HCT116 (cell line): ENCODE data around the gene OPCML. TPM values are rescaled to one million over a fixed set of nuclear protein-coding genes. Genes with fewer than 3 reads are reported as not detected.

ENCODE experiments used
- ATAC-seq: fragments of 200-7000 bp; cut with Tn5 transposase; 2 replicates; pipeline ENCODE4 v1.9.1; 2020; ENCODE audit warnings: mild to moderate bottlenecking, moderate library complexity
- BruUV-seq: library from RNA; stranded (reverse); fragments of 400-500 nt; replicated peaks from 2 replicates; lab custom pipeline; 2021; lab: Mats Ljungman, UMichigan
- CTCF ChIA-PET: fragments of 300-600 bp; sonication (Branson Sonifier 250); formaldehyde crosslinking; loops from one replicate; lab custom pipeline; 2021; ENCODE audit warnings: antibody characterized with exemption; lab: Charles Lee
- POLR2A ChIA-PET: fragments of 300-600, 350-600 bp; sonication (Branson Sonifier 250); formaldehyde crosslinking; loops from one replicate; lab custom pipeline; 2021; ENCODE audit warnings: antibody characterized with exemption; lab: Charles Lee
- RAD21 ChIA-PET, 2 experiments: fragments of 300-600 bp; sonication (Branson Sonifier 250); formaldehyde crosslinking; loops; one replicate each; lab custom pipeline; 2023; ENCODE audit warnings: low total read pairs in 2 of 2; ENCODE audit not compliant: uncharacterized antibody in 2 of 2, unreplicated experiment in 2 of 2, low non-redundant PET in 1 of 2; lab: Charles Lee
- DNase-seq: peaks from one replicate; pipeline ENCODE4 v3.0.0-alpha.2; 2010; ENCODE audit warnings: low read depth, low spot score
- H2AFZ ChIP-seq: fragments of 200-600 bp; shearing (Covaris generic), sonication (generic); 2 replicates; pipeline ENCODE4 v1.6.1; 2017; ENCODE audit warnings: low read depth, mixed run types, mixed read lengths, antibody characterized with exemption, low read length; ENCODE audit not compliant: poor library complexity, severe bottlenecking
- H3K27ac ChIP-seq: 2 replicates; pipeline ENCODE4 v1.5.1; 2012; ENCODE audit warnings: low read depth, low read length
- H3K27me3 ChIP-seq: fragments of 200-600 bp; sonication (generic); 2 replicates; pipeline ENCODE4 v1.6.1; 2016; ENCODE audit warnings: mixed run types, low read length, mixed read lengths; ENCODE audit not compliant: insufficient read depth
- H3K36me3 ChIP-seq, 2 experiments: fragments of 200-500 bp in 1 of 2; fragments of 200-600 bp in 1 of 2; sonication (Bioruptor generic) in 1 of 2; sonication (generic) in 1 of 2; 2 replicates each; pipeline versions ENCODE4 v1.5.1 to v1.6.1; 2014 to 2016; ENCODE audit warnings: low read length in 2 of 2, inconsistent platforms in 1 of 2, mixed read lengths in 1 of 2, mixed run types in 1 of 2; ENCODE audit not compliant: insufficient read depth in 2 of 2, control insufficient read depth in 1 of 2
- H3K4me1 ChIP-seq, 2 experiments: fragments of 200-600 bp in 1 of 2; sonication (generic) in 1 of 2; 2 replicates each; pipeline versions ENCODE4 v1.5.1 to v1.6.1; 2012 to 2017; ENCODE audit warnings: low read length in 2 of 2, inconsistent platforms in 1 of 2, mild to moderate bottlenecking in 1 of 2, mixed read lengths in 1 of 2, mixed run types in 1 of 2, moderate library complexity in 1 of 2; ENCODE audit not compliant: insufficient read depth in 2 of 2, control insufficient read depth in 1 of 2
- H3K4me2 ChIP-seq: fragments of 200-600 bp; sonication (generic); 2 replicates; pipeline ENCODE4 v1.6.1; 2017; ENCODE audit warnings: mixed run types, low read length, mixed read lengths
- H3K4me3 ChIP-seq, 2 experiments: fragments of 200-600 bp in 1 of 2; sonication (generic) in 1 of 2; replicated peaks in 1 of 2; 2 replicates each; pipeline ENCODE4 v1.5.1; 2011 to 2016; ENCODE audit warnings: low read length in 2 of 2, control low read depth in 1 of 2, low read depth in 1 of 2, mild to moderate bottlenecking in 1 of 2, mixed read lengths in 1 of 2, mixed run types in 1 of 2
- H3K79me2 ChIP-seq: fragments of 200-600 bp; sonication (generic); 2 replicates; pipeline ENCODE4 v1.6.1; 2017; ENCODE audit warnings: mild to moderate bottlenecking, mixed run types, low read length, moderate library complexity, mixed read lengths; ENCODE audit not compliant: insufficient read depth
- H3K9ac ChIP-seq: fragments of 200-600 bp; sonication (generic); 2 replicates; pipeline ENCODE4 v1.6.1; 2016; ENCODE audit warnings: low read length, mixed read lengths
- H3K9me2 ChIP-seq: fragments of 200-600 bp; sonication (generic), shearing (Covaris generic); 2 replicates; pipeline ENCODE4 v1.6.1; 2017; ENCODE audit warnings: mixed run types, mild to moderate bottlenecking, moderate library complexity; ENCODE audit not compliant: insufficient read depth
- H3K9me3 ChIP-seq, 2 experiments: fragments of 200-500 bp in 1 of 2; fragments of 200-600 bp in 1 of 2; sonication (Bioruptor generic) in 1 of 2; sonication (generic) in 1 of 2; 2 replicates each; pipeline ENCODE4 v1.6.1; 2014 to 2017; ENCODE audit warnings: low read length in 2 of 2, mixed read lengths in 2 of 2, inconsistent platforms in 1 of 2, low read depth in 1 of 2, mild to moderate bottlenecking in 1 of 2, mixed run types in 1 of 2, moderate library complexity in 1 of 2; ENCODE audit not compliant: control insufficient read depth in 1 of 2, insufficient read depth in 1 of 2
- H4K20me1 ChIP-seq: fragments of 200-600 bp; sonication (generic), shearing (Covaris generic); 2 replicates; pipeline ENCODE4 v1.6.1; 2017; ENCODE audit warnings: mixed run types, mild to moderate bottlenecking, moderate library complexity; ENCODE audit not compliant: insufficient read depth
- CEBPB ChIP-seq: IDR thresholded peaks from 2 replicates; pipeline ENCODE4 v1.6.1; 2012; ENCODE audit warnings: low read depth
- ELF1 ChIP-seq: IDR thresholded peaks from 2 replicates; pipeline ENCODE4 v1.6.1; 2012; ENCODE audit warnings: low read depth, borderline replicate concordance
- EZH2phosphoT487 ChIP-seq: fragments of 200-600 bp; IDR thresholded peaks from 2 replicates; pipeline ENCODE4 v1.6.1; 2018; ENCODE audit warnings: antibody characterized with exemption, borderline replicate concordance
- JUND ChIP-seq: IDR thresholded peaks from 2 replicates; pipeline ENCODE4 v1.6.1; 2012
- POLR2A ChIP-seq: IDR thresholded peaks from 2 replicates; pipeline ENCODE4 v1.7.0; 2011; ENCODE audit warnings: borderline replicate concordance; ENCODE audit not compliant: insufficient read depth, insufficient read length; ENCODE audit errors: extremely low read depth
- POLR2AphosphoS5 ChIP-seq: IDR thresholded peaks from 2 replicates; pipeline ENCODE4 v1.6.1; 2011; ENCODE audit warnings: mild to moderate bottlenecking, low read depth, low read length, moderate library complexity
- SIN3A ChIP-seq: IDR thresholded peaks from 2 replicates; pipeline ENCODE4 v1.6.1; 2012; ENCODE audit warnings: low read depth
- SP1 ChIP-seq: IDR thresholded peaks from 2 replicates; pipeline ENCODE4 v1.6.1; 2012; ENCODE audit warnings: low read depth
- SRF ChIP-seq: IDR thresholded peaks from 2 replicates; pipeline ENCODE4 v1.6.1; 2012; ENCODE audit warnings: low read depth
- TCF7L2 ChIP-seq: IDR thresholded peaks from 2 replicates; pipeline ENCODE4 v1.7.0; 2011; ENCODE audit warnings: borderline replicate concordance, inconsistent platforms; ENCODE audit not compliant: insufficient read depth, insufficient read length; ENCODE audit errors: extremely low read depth
- intact Hi-C: fragments of 100-400 bp; cut with micrococcal nuclease; formaldehyde crosslinking; loops from 2 replicates; pipeline ENCODE4 v1.10.0; 2022
- total RNA-seq: library from RNA; stranded (reverse); gene quantifications from one replicate; pipeline ENCODE4 v1.2.1, GENCODE V29; 2021; ENCODE audit not compliant: unreplicated experiment
- TF ChIP-seq, protein P1 (sequence below): IDR thresholded peaks from 2 replicates; pipeline ENCODE4 v1.6.1; 2011; ENCODE audit warnings: mild to moderate bottlenecking, low read length, moderate library complexity; ENCODE audit not compliant: insufficient replicate concordance; ENCODE audit errors: extremely low read depth
- TF ChIP-seq, protein P2 (sequence below): IDR thresholded peaks from 2 replicates; pipeline ENCODE4 v1.6.1; 2012; ENCODE audit warnings: low read depth

OPCML gene
- total RNA-seq, 1 experiment from 2014 or later = not detected

DNA sequence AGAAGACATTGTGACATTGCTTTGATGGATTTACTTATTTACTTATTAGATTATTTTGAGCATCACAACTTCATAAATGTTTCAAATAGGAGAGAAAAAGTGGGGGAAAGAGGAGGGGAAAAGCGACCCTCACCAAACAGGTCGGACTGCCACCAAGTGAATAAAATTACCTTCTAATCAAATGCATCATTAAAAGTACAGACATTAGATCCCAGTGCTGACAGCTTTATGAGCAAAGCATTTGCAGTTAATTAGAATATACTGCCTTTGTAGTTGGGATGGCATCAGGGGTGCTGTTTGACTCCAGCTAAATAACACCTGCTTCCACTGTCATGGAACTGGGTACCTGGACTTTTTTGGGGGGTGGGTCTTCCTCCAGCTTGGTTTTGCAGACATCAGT, 299.6 kb downstream of the OPCML start:
- no peak overlapping the region for H3K4me2 ChIP-seq
- no peaks in the 10 kb centered on the region for H3K9me2 ChIP-seq
- peaks cover 3 to 27% of the 10 kb centered on the region in 2 experiments; a peak in 2 of 4 replicates for H3K9me3 ChIP-seq
- RAD21 ChIA-PET = no interaction called here
- no peak overlapping the region for H3K9ac ChIP-seq
- no peak overlapping the region for H3K4me3 ChIP-seq
- BruUV-seq = no TSS peak
- TF ChIP-seq, protein P1, sequence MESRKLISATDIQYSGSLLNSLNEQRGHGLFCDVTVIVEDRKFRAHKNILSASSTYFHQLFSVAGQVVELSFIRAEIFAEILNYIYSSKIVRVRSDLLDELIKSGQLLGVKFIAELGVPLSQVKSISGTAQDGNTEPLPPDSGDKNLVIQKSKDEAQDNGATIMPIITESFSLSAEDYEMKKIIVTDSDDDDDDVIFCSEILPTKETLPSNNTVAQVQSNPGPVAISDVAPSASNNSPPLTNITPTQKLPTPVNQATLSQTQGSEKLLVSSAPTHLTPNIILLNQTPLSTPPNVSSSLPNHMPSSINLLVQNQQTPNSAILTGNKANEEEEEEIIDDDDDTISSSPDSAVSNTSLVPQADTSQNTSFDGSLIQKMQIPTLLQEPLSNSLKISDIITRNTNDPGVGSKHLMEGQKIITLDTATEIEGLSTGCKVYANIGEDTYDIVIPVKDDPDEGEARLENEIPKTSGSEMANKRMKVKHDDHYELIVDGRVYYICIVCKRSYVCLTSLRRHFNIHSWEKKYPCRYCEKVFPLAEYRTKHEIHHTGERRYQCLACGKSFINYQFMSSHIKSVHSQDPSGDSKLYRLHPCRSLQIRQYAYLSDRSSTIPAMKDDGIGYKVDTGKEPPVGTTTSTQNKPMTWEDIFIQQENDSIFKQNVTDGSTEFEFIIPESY = no peak
- TF ChIP-seq POLR2AphosphoS5 (no peak), JUND (no peak), SRF (no peak), SIN3A (no peak), EZH2phosphoT487 (no peak), ELF1 (no peak)
- DNase-seq (no peak), ATAC-seq (no peak)
- H3K36me3 ChIP-seq = no peaks in the 10 kb centered on the region
- H3K4me1 ChIP-seq = no peaks in the 10 kb centered on the region
- H3K79me2 ChIP-seq = no peaks in the 10 kb centered on the region
- CTCF ChIA-PET = no interaction called here
- no peaks in the 10 kb centered on the region for H3K27me3 ChIP-seq
- H4K20me1 ChIP-seq = no peaks in the 10 kb centered on the region
- POLR2A ChIA-PET = no interaction called here
- intact Hi-C loops = no loop called here
- no peak overlapping the region for H2AFZ ChIP-seq
- no peak overlapping the region for H3K27ac ChIP-seq

DNA sequence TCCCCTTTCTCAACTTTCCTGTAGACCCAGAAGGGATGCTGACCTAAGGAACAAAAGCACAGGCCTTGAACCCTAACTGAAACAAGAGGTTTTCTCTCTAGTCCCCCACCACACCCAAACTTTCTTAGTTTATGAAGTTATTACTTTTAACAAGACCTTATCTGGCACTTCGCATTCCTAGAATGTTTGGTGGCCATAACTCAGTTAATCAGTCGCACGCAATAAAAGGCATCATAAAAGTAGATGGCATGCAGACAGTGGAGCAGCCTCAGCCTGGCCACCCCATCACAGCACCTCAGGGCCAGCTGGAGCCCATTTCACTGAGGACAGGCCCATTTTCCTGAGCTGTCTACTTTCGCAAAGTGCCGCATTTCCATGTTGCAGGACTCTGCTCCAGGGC, 301.9 kb downstream of the OPCML start:
- Histone ChIP-seq H3K27me3 (no peaks in the 10 kb centered on the region), H3K9me3 (peaks cover 3 to 15% of the 10 kb centered on the region in 2 experiments; a peak in 2 of 4 replicates), H3K4me2 (no peak overlapping the region), H3K4me1 (no peaks in the 10 kb centered on the region), H3K4me3 (no peak overlapping the region), H2AFZ (no peak overlapping the region), H3K9me2 (no peaks in the 10 kb centered on the region), H4K20me1 (no peaks in the 10 kb centered on the region), H3K79me2 (no peaks in the 10 kb centered on the region), H3K27ac (no peak overlapping the region), H3K36me3 (no peaks in the 10 kb centered on the region), H3K9ac (no peak overlapping the region)
- TF ChIP-seq TCF7L2 (no peak), POLR2A (no peak), EZH2phosphoT487 (no peak), CEBPB (no peak), ELF1 (no peak), SP1 (no peak), POLR2AphosphoS5 (no peak)
- TF ChIP-seq, protein P2, sequence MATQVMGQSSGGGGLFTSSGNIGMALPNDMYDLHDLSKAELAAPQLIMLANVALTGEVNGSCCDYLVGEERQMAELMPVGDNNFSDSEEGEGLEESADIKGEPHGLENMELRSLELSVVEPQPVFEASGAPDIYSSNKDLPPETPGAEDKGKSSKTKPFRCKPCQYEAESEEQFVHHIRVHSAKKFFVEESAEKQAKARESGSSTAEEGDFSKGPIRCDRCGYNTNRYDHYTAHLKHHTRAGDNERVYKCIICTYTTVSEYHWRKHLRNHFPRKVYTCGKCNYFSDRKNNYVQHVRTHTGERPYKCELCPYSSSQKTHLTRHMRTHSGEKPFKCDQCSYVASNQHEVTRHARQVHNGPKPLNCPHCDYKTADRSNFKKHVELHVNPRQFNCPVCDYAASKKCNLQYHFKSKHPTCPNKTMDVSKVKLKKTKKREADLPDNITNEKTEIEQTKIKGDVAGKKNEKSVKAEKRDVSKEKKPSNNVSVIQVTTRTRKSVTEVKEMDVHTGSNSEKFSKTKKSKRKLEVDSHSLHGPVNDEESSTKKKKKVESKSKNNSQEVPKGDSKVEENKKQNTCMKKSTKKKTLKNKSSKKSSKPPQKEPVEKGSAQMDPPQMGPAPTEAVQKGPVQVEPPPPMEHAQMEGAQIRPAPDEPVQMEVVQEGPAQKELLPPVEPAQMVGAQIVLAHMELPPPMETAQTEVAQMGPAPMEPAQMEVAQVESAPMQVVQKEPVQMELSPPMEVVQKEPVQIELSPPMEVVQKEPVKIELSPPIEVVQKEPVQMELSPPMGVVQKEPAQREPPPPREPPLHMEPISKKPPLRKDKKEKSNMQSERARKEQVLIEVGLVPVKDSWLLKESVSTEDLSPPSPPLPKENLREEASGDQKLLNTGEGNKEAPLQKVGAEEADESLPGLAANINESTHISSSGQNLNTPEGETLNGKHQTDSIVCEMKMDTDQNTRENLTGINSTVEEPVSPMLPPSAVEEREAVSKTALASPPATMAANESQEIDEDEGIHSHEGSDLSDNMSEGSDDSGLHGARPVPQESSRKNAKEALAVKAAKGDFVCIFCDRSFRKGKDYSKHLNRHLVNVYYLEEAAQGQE = no peak
- ChIA-PET RAD21 (no interaction called here), POLR2A (no interaction called here), CTCF (no interaction called here)
- no TSS peak for BruUV-seq
- intact Hi-C loops = no loop called here
- ATAC-seq (no peak), DNase-seq (no peak)
